Gastroesophageal sphincter (tissue), 3 donors: Measurements from ENCODE around the gene ARHGAP26.

ENCODE experiments used
- CTCF ChIP-seq, 4 experiments: fragments of 200-600 bp in 2 of 4; fragments of 450-650 bp in 2 of 4; sonication (generic) in 1 of 4; IDR thresholded peaks; one replicate each; pipeline ENCODE4 v1.5.1; 2017 to 2019; ENCODE audit warnings: antibody characterized with exemption in 4 of 4, mild to moderate bottlenecking in 2 of 4, moderate library complexity in 2 of 4
- POLR2A ChIP-seq, 2 donors: fragments of 450-650 bp; IDR thresholded peaks; one replicate each; pipeline ENCODE4 v1.6.1; 2017; ENCODE audit warnings: antibody characterized with exemption in 2 of 2, mild to moderate bottlenecking in 2 of 2, moderate library complexity in 1 of 2
- POLR2AphosphoS5 ChIP-seq: sonication (generic); formaldehyde crosslinking; IDR thresholded peaks from one replicate; pipeline ENCODE4 v1.6.1; 2017; ENCODE audit warnings: antibody characterized with exemption

- TF ChIP-seq CTCF (IDR thresholded peaks at IDR 0.05) (no peak), POLR2A (IDR thresholded peaks at IDR 0.05) (no peak), POLR2AphosphoS5 (no peak)
Measured at GRCh38 chr5:143078313-143078712, 308.1 kb downstream of the ARHGAP26 start.
